ENCODE results near the gene DLGAP3.
A peak's percentile ranks its signal among the peaks of the same experiment; 100 is the strongest.

DLGAP3 gene

DNA sequence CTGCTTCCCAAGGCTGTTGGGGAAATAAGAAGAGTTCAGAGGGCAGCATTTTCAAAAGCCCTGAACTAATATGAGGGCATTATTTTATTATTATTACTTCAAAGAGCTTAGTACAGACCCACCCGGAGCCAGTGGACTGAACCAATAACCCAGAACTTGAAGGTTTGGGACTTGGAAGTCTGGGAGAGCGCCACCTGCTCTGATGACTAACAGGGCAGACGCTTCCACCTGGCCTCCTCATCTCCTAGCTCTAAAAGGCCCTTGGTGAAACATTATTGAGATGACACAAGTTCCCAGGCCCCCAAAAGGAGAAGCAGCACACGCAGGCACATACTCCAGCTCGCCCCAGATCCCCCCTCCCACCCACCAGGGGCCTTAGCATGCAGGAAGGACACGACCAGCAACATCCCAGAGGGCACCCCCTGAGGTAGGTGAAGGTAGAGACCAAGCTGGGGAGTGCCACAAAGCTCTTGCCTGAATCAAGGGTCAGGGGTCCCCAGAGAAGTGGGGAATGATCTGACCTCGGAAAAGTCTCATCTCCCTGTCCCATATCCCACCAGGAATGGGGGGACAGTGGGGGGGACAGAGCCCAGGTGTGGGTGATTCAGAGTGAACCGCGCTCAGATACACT lies 1.3 kb downstream of the DLGAP3 start:
- DNase-seq: no peak

- DNase-seq: no peak
These were observed 2.1 kb downstream of the DLGAP3 start for GRCh38 chr1:34927316-34927715.

- no peak for DNase-seq
These were observed 2.6 kb downstream of the DLGAP3 start for GRCh38 chr1:34926894-34927293.

DNA sequence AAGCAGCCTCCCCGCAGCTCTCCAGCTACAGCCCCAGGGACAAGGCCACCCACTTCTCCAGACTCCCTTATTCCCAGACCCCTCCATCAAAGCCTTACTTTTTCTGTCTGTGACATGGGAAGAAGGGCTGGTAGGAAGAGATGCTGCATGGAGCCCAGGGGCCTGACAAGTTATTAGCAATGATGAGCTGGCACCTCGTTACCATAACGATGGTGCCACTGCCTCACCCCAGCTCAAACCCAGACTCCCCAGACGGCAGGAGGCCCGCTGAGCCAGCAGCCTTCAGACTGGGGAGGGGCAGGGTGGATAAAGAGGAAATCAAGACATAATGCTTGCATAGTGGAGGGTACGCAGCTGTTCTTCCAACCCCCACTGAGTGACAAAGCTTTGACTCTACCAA lies 3.3 kb downstream of the DLGAP3 start:
- no peak for DNase-seq

DNA sequence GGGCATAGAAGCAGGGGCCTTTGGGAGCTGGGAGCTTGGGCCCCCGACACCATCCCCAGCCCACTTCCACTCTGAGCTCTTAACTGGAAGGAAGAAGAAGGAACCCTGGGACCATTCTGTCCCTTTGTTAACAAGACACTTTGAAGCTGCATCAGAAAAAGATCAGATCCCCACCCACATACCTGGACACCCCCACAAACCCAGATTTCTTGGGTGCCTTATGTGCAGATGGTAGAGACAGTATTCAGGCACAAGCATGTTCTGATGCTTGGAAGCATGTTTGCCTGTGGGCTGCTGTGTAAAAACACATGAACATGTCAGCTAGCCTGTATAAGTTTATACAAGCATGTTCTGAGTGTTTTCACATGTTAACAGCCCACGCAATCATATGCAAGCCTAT lies 3.7 kb downstream of the DLGAP3 start:
- no peak for DNase-seq

DNA sequence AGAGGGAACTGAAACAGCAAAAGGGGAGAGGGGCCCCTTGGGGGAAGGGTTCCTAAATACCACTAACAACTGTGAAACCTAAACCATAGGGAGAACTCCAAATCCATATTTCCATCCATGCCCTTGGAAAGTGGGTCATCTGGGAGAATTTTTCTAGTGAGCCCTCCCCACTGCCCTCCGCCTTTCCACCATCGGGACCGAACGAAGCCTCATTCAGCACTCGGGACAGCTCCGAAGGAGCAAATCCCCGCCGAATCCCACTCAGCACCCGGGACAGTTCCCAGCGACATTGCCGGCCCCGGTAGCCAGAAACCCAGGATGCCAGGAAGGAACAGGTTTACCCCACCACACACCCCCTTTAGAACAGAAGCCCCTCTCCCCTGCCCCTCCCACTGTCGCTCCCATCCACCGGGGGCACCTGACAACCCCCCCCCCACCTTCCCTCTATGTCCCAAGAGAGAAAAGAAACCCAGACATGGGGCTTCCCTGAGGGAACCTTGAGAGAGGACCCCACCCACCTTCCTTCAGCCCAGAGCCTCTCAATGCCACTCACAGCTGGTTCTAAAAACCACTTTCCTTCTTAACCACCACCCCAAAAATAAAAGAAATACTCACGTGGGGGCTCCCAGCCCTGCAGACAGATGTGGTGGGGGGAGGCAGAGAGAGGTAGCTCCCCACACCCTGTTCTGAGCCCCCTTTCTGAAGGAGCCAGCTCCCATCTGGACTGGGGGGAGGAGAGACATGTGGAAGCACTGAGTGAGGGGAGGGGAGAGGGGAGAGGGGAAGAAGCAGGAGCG lies 4.5 kb downstream of the DLGAP3 start:
- no peak for DNase-seq

- DNase-seq: no peak
These were observed 6.0 kb downstream of the DLGAP3 start for GRCh38 chr1:34923490-34923889.

DNA sequence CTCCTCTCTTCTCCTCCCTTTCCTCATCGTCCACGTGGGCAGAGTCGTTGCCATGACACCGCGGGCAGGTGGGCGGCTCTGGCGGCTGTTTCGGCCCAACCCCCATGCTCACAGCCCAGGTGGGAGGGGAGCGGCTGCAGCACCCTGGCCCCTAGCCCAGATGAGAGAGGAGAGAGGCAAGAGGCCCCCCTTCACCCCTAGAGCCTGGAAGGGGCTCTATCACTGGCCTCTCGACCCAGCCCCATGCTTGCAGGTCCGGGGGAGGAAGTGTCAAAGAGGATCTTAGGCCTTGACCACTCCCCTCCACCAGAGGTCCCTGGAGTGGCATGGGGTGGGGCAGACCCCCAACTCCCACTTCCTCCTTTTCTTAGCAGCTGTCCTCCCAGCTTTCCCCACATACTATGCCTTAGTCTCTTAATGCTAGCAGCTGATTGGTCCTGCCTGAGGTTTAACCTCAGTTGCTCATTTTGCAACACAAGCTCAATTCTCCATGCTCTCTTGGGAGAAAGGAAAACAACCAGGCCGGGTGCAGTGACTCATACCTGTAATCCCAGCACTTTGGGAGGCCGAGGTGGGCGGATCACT lies 10.4 kb downstream of the DLGAP3 start:
- DNase-seq: peak; percentile 62

DNA sequence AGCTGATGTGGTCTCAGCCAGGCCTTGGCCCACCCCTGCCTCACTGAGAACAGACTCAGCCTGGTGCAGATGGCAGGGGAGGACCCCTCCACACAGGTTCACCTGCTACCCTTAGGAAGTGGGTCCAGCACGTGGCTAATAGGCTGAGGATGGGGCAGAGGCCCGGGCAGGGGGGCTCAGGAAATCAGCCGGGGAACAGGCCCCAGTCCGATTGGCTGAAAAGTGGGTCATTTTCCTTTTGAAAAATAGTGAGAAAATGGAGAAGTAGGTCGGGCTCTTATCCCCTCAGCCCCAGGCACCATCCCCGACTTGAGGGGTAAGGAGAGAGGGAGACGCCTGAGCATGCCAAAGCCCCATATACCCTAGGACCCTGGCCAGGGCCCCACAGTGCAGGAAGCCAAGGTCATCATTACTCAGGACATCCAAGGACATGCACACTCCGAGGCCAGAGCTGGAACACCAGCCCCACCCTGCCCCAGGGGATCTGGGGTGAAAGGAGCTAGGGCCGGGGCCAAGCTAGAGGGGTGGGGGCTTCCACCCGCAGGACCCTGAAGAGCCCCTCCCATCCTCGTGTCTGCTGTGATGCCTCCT lies 11.0 kb downstream of the DLGAP3 start:
- DNase-seq: no peak

- DNase-seq: no peak
These were observed 12.4 kb downstream of the DLGAP3 start for GRCh38 chr1:34917017-34917416.

GRCh38 chr1:34916104-34916503 lies 13.3 kb downstream of the DLGAP3 start:
- DNase-seq: no peak

DNA sequence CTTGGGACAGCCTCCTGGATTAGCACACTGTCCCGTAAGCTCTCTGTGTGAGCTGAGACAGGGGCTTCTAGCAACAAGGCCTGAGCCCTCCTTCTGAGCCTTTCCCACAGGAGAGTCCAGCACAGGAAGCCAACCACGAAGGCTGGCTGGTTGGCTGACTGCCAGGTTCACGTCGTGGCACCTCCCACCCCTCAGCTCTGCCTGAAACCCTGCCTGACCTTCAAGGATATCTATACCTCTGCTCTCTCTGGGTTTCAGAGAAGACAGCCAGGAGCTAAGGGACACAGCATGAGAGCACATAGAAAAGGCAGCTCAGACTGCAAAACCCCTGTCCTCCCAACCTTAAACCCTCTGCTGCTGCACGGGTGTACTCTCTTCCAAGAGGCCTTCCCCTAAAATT lies 13.9 kb downstream of the DLGAP3 start:
- DNase-seq: no peak

DNA sequence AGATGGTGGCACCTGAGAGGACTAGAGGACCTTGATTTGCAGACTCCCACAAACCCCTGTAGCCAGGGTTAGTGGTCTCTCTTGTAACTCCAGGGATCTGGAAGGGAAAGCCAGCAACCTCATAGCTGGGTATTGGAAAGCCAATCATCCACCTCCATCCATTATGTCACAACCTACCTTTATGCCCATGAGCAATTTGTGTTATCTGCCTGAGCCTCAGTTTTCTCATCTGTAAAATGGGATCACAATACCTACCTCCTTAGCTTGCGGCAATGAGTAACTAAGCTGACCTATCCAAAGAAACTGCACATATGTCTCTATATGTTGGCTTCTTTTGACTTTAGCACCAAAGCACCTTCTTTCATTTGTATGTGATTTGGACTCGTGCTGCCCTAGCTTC lies 14.5 kb downstream of the DLGAP3 start:
- DNase-seq: no peak

DNA sequence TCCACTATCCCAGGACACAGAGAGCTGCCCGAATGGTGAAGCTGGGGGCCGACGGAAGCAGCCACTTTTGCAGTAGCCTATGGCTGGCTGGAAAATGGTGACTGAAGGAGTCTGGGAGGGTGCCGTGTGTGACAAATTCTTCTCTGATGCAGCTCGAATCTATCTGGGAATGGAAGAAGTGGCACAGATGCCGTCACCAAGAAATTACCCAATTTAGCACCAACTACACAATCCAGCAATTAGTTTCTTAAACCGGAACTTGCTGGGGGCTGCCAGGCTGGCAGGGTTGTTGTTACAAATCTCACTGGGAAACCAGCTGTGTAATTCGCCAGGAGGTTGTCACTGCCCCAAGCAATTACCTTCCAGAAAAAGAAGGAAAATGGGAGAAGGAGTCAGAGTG lies 18.0 kb downstream of the DLGAP3 start:
- DNase-seq: no peak

- DNase-seq: no peak
These were observed 19.0 kb downstream of the DLGAP3 start for GRCh38 chr1:34910425-34910824.

DNA sequence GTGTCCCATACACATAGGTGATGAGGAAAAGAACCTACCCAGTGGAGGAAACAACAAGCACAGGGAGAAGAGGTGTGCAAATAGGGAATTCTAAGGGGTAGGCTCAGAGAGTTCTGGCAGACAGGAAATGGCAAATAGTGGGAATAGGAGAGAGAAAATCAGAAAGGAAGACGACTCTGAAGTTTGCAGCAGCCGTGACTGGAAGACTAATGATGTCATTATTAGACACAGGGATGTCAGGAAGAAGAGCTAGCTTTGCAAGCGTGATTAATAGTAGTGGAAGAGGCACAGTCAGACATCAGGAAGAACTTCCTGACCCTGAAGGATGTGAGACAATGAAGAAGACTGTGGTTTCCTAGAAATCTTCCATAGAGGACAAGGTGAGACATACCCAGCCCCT lies 21.1 kb downstream of the DLGAP3 start:
- no peak for DNase-seq

DNA sequence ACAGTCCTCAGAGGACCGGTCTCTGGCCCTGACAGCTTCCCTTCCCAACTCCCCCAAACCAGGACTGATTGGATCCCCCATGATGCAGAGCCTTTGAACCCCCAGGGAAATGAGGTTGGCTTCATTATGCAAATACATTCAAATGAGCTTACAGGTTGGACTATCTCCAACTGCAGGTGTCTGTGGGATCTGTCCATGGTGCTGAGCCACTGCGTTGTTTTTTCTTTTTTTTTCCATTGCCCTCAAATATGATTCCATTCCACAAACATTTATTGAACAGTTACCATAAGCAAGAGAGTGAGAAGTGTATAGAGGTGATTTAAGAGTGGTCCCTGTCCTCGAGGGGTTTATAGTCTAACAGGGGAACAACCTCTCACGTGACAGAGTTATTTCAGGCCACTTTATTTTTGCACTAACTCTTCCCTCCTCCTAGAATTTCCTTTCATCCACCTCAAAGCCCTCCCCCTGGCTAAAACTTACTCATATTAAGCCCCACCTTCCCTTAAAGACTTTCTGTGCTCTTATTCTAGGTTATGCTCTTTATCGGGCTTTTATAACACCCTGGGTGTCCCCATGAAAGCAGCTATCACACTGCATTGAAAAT lies 21.9 kb downstream of the DLGAP3 start:
- DNase-seq: no peak

DNA sequence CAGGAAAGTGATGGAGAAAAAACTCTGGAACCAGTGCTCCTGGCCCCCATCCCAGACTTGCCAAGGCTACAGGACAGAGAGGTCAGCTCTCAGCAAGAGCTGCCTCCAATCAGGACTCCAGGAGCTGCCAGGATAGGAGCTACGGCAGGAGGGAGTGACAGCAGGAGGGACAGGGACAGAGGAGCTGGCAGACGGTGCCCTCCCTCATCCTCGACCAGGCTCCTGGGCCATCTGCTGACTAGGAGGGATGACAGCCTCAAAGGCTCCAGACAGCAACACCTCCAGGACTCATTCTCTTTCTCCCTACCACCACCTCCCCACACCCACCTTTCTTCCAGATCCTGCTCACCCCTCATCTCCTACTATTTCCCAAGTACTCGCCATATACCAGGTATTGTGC lies 22.7 kb downstream of the DLGAP3 start:
- no peak for DNase-seq

DNA sequence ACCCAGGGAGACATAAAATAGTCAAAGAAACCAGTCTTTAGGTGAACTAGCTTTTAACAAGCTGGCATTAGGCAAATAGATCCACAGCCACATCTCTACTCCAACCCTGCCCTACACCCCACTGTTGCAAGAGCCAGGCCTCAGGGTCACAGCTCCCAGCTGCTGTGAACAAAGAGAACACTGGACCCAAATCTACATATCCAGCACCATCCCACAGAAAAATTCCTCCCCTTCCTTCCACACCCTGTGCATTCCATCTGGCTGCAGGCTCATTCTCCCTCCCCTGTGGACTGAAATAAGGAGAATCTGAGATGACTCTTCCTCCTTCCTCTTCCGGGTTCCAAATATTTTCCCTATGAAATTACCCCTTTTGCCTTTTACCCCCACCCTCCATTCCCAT lies 23.2 kb downstream of the DLGAP3 start:
- no peak for DNase-seq

GRCh38 chr1:34905098-34905459 lies 24.4 kb downstream of the DLGAP3 start:
- DNase-seq: no peak

- DNase-seq: no peak
These were observed 25.0 kb downstream of the DLGAP3 start for GRCh38 chr1:34904236-34905097.

GRCh38 chr1:34901919-34902318 lies 27.5 kb downstream of the DLGAP3 start:
- DNase-seq: no peak
